HG03378 (cell line): ENCODE data around the gene SLC35A4.
"Not testable (repeated sequence)": the region's sequence is repeated elsewhere in the genome, so short reads cannot be mapped to it uniquely, and the experiment has no call there.

Source experiments
- ATAC-seq: cut with Tn5 transposase; IDR thresholded peaks from one replicate; pipeline ENCODE4 v1.9.1; 2021; ENCODE audit warnings: mild to moderate bottlenecking, moderate library complexity; ENCODE audit not compliant: unreplicated experiment

The SLC35A4 gene

DNA sequence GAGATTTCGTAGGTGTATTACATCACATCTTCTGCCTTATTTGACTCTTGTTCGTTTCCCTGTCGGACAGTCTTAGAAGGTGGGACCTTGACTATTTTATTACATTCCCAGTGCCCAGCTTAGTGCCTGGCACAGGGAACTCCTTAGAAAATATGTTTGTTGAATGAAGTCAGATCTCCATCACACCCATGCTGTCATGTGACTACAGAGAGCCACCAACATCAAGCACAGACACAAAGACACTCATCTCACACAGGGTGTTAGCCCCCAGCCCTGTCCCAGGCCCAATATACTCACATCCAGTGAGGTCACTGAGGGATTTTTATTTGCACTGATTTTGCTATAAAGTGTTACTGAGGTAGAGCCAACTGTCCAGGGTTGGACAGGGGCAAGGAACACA is 6.7 kb upstream of the SLC35A4 start:
- no peak for ATAC-seq

DNA sequence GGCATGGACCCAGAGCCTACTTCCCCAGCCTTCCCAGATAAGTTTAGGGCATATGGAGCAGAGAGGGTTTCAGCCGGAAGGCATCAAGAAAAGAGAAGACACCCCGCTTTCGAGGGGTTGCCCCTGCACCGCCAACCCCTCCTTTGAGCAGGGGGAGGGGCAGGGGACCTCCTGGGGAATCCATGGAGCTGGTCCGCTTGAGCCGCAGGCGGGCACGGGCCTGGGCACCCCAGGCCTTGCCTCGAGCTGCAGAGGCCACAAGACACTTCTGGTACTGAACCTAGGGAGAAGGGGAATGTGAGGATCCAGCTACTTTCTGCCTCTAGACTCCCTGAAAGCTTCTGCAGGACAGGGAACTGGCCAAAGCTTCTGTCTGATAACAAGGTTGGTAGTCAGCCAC is 6.1 kb upstream of the SLC35A4 start:
- no peak for ATAC-seq

DNA sequence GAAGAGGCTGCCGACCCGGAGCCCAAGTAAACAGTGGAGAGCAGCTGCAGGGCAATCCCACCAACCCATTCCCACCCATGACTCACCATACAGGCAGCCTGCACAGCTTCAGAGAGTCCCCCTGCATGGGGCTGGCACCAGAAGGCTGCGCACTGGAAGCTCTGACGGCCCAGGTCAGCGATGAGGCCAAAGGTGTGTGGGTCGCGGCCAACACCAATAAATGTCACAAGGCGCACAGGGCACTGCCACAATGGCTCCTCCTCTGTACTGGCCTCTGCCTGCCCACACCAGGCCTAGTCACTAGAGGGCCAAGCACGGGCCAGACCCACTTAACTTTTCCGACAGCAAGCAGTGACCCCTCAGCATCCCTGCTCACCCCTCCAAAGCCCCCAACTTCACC is 4.4 kb upstream of the SLC35A4 start:
- no peak for ATAC-seq

DNA sequence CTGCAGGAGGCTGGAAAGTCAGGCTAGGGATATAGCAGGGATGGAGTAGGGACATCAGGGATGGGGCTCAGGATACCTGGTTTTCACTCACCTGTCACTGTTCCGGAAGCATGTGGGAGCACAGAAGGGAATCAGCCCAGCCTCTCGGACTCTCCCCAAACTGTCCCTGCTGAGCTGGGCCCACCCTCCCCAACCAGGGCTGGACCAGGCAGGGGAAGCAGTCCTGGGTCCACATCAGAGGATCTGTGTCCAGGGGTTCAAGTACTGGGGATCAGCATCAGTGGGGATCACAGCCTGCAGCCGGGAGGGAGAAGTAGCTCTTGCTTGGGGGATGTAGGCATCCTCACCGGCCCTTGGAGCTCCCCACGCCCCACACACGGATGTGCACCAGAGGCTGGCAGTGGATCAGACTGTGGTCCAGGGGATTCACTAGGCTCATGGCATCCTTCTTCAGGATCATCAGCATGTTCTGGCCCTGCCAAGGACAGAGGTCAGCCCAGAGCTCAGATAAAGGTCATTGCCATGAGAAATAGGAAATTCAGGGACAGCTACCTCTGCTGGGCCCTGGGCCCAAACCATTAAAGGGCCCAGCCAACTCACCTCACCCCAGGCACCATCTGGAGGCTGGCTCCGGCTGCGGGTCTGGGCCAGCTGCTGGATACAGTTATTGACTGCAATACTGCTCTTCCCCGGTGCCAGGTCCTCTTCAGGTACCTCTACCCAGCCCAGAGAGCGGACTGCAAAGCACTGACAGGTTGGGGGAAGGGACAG is 2.7 kb upstream of the SLC35A4 start:
- no peak for ATAC-seq

DNA sequence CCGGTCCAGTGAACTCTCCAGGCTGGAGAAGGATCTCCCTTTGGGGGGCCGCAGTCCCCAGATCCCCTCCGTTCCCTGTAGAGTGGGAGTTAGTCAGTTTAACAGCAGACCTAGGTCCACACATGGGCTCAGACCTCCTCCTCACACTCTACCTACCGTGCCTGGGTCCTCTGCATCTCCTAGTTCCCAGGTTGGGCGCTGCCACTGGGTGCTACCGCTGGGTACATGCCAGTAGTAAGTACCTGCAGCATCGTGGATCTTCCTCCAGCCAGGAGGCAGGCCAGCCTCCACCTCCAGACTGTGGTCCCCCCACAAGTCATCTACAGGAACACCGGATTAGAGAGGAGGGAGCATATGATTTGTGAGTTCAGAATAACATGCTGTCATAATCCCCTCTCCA is 1.0 kb upstream of the SLC35A4 start:
- no peak for ATAC-seq

DNA sequence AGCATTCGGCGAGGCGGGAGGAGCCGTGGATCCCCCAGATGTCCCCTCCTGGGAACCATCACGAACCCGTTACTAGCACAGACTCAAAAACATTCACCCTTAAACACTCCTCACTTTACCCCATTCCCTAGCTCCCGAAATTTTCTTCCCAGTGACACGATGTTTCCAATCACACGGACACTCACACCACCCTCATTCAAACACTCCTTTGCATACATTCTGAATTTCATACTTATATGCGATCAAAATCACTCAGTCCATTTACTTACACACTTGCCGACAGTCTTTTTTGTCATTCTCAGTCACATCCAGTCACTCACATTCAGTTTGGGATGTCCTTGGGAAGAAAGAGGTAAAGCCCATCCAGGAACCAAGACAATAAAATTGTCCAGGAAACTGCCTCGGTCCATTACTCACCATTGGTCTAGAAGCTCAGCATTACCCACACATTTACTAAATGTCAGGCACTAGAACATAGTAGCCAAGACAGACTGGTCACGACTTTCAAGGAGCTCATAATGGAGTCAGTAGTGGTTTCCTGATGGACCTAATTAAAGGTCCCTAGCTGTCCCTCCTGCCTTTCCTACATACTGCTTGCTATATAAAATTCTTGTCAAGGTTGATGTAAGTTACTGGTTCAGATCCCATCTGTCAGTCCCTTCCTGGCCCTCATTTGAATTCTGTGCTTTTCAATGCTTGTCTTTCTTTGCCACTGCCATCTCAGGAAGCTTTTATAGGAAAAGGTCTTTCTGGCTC is 574 bp downstream of the SLC35A4 start:
- no peak for ATAC-seq

DNA sequence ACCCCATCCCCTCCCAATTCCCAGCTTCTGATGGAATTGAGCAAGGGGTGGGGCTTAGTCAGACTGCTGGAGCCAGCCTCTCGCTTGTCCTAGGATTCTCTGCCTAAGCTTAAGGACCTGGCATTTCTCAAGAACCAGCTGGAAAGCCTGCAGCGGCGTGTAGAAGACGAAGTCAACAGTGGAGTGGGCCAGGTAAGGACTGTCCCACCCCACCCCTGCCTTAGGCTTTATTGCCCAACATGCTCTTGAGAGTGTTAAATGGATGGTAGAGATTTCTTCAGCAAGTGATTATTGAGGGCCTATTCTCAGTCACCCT is 1.1 kb downstream of the SLC35A4 start:
- no peak for ATAC-seq

DNA sequence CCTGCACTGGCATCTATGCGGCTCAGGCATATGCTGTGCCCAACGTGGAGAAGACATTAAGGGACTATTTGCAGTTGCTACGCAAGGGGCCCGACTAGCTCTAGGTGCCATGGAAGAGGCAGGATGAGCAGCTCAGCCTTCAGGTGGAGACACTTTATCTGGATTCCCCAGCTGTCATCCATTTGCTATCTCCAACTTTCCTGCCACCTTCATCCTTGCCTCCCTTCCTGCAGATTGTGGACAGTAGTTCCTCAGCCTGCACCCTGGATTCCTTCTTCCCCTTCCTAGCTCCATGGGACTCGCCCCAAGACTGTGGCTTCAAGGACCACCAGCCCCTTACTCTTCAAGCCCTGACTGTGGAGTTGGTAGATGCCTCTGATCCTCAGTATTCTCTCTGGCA is 2.0 kb downstream of the SLC35A4 start:
- no peak for ATAC-seq

DNA sequence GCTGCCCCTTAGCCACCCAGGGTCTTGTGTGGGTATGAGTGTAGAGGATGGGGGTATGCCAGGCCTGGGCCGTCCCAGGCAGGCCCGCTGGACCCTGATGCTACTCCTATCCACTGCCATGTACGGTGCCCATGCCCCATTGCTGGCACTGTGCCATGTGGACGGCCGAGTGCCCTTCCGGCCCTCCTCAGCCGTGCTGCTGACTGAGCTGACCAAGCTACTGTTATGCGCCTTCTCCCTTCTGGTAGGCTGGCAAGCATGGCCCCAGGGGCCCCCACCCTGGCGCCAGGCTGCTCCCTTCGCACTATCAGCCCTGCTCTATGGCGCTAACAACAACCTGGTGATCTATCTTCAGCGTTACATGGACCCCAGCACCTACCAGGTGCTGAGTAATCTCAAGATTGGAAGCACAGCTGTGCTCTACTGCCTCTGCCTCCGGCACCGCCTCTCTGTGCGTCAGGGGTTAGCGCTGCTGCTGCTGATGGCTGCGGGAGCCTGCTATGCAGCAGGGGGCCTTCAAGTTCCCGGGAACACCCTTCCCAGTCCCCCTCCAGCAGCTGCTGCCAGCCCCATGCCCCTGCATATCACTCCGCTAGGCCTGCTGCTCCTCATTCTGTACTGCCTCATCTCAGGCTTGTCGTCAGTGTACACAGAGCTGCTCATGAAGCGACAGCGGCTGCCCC is 2.6 kb downstream of the SLC35A4 start:
- no peak for ATAC-seq

DNA sequence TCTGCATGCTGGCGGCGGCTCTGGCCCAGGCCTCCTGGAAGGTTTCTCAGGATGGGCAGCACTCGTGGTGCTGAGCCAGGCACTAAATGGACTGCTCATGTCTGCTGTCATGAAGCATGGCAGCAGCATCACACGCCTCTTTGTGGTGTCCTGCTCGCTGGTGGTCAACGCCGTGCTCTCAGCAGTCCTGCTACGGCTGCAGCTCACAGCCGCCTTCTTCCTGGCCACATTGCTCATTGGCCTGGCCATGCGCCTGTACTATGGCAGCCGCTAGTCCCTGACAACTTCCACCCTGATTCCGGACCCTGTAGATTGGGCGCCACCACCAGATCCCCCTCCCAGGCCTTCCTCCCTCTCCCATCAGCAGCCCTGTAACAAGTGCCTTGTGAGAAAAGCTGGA is 3.2 kb downstream of the SLC35A4 start:
- no peak for ATAC-seq

DNA sequence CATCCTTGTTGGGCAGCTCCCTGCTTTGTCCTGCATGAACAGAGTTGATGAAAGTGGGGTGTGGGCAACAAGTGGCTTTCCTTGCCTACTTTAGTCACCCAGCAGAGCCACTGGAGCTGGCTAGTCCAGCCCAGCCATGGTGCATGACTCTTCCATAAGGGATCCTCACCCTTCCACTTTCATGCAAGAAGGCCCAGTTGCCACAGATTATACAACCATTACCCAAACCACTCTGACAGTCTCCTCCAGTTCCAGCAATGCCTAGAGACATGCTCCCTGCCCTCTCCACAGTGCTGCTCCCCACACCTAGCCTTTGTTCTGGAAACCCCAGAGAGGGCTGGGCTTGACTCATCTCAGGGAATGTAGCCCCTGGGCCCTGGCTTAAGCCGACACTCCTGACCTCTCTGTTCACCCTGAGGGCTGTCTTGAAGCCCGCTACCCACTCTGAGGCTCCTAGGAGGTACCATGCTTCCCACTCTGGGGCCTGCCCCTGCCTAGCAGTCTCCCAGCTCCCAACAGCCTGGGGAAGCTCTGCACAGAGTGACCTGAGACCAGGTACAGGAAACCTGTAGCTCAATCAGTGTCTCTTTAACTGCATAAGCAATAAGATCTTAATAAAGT is 3.9 kb downstream of the SLC35A4 start:
- no peak for ATAC-seq

DNA sequence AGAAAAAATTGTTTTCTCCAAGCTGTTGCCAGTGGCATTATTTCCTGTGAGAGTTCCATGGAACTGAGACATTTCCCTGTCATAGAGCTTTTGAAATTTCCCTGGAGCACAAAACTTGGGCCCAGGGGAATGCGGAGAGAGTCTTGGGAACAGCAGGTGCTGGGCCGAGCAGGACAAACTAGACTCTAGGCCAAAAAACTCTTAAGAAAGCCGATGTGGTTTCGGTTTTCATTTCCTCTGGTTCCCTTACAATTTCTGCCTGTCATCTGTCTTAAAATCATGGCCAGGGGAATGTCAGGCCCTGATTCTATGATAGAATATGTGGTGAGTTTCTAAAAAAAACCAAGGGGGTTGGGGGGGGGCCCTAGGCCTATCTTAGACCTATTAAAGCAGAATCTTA is 4.6 kb downstream of the SLC35A4 start:
- ATAC-seq = no peak

DNA sequence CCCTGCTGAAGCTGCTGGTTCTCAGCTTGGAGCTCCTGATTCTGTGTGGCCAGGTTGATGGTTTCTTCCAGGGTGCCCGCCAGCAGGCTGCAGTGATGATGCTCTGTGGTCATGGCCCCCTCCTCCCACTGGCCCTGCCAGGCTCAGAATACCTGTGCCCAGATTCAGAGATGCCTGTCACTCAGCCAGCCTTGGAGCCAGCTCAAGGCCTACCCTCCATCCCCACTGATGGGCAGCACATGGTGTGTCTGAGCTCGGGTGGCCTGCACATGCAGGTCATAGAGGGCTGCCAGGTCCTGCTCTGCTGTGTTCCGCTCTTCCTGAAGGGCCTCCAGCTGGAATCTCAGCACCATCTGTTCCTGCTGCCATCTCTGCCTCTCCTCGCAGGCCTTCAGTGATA is 5.4 kb downstream of the SLC35A4 start:
- ATAC-seq = no peak

DNA sequence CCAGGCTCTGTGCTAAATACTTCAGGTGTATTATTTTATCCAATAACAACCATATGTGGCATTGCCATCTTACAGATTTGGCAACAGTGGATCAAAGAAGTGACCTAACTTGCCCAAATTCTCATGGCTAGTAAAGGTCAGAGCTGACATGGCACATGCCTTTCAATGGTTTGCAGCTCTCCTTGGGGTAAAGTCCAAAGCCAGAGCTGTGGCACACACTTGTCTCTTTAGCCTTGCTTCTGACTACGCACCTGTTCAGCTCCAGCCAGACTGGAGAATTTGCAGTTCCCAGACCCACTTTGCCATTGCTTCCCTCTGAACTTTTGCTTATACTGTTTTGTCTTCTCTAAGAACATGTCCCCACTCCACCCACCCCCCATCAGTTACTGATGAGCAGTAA is 5.9 kb downstream of the SLC35A4 start:
- ATAC-seq = no peak

DNA sequence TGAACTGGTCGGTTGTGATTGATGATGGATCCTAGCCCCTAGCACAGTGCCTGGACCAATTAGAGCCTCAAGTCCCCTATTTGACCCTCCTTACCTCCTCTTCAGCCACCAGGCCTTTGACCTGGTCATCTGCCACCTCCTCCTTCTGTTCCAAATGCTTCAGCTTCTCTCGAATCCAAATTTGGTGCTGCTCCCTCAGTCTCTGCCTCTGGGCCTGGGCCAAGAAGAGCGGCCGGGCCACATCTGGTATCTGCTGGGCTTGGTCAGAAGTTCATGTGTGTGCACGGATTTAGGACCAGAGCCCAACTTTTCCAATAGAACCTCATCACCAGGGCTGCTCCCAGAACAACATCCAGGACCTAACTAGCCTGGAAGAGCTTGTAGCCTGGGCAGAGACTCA is 6.5 kb downstream of the SLC35A4 start:
- ATAC-seq = no peak

DNA sequence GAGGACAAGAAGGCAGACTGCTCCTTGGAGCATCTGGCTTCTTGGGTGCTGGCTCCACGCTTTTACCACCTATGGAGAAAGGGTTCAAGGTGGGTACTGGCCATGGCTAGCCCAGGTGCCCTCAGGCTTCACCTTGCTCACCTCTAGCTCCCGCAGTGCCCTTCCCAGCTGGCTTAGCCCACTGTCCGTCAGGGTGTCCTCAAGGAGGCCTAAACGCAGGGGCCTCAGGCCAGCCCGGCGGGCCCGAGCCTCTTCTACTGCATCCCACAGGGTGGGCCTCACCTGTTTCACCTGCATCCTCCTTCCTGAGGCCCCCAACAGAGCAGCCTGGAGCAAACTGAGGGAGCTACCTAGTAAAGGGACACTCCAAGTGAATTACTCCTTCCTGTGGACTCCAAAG is 9.1 kb downstream of the SLC35A4 start:
- ATAC-seq = no peak

DNA sequence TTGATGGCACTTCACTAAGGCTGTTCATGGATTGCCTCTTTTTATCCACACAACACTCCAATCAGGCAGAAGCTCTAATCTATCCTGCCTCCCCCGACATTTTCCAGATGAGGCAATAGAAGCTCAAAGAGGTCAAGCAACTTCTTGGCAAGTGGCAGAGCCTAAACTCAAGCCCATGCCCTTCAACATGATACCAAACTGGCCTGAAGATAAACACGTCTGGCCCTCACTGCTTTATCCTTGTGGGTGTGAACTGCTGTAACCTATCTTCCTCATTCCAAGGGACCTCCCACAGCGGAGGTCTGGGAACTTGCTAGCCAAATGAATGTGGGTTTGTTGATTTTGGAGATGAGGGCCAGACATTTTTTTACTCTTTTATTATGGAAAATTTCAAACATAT is 9.5 kb downstream of the SLC35A4 start:
- ATAC-seq = no peak

DNA sequence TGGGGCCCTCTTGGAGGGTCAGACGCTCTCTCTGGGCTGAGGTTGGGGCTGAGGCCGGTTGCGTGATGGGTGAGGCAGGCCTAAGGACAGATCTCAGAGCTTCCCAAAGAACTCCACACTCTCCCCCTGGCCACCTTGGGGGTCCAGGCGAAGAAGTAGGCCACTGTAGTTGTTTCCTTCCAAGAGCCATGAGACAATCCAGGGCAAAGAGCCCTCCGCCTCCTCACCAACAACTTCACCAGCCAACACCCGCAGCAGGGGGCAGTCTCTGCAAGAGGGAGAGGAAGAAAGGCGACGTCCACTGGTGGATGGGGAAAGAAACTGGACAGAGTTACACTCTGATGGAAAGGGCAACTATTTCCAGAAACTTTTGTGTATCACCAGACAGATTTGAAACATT is 10.7 kb downstream of the SLC35A4 start:
- no peak for ATAC-seq

DNA sequence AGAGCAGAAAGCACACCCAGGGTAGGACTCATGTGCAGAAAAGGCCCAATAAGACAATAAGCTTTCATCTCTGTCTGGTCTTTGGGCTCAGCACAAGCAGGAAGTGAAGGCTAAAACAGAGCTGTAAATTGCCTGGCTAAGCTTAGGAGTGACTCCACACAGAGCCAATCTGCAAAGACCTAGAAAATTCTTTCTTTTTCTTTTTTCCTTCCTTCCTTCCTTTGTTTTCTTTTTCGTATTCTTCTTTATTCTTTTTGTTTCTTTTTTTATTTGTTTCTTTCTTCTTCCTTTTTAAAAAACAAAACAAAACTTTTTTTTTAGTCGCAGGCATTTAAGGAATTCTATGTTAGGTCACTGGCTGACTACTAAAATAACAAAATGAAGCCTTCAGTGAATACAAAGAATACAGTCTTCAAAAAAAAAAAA is 12.2 kb downstream of the SLC35A4 start:
- ATAC-seq = no peak

DNA sequence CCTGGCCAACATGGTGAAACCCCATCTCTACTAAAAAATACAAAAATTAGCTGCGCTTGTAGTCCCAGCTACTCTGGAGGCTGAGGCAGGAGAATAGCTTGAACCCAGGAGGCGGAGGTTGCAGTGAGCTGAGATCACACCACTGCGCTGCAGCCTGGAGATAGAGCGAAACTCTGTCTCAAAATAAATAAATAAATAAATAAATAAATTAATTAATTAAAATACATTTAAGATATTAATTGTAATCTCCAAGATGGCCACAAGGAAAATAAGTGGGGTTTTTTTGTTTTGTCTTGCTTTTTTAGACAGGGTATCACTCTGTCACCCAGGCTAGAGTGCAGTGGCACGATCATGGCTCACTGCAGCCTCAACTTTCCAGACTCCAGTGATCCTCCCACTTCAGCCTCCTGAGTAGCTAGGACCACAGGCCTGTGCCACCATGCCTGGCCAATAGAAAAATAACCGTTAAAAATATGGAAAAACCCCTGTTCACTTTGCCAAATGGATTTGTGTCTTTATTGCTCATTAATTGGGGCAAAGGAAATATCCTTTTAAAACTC is 14.6 kb downstream of the SLC35A4 start:
- ATAC-seq = not testable (repeated sequence)

DNA sequence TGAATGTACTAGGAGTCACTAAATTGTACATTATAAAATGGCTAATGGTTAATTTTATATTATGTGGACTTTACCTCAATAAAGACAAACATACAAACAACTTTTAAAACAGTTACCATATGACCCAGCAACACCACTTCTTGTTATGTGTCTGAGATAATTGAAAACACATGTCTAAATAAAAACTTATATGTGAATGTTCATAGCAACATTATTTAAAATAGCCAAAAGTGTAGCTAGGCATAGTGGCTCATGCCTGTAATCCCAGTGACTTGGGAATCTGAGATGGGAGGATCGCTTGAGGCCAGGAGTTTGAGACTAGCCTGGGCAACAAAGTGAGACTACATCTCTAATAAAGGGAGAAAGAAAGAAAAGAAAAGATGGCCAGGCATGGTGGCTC is 22.9 kb downstream of the SLC35A4 start:
- no peak for ATAC-seq
